ENCODE measurements around the gene PEF1.
"Not testable (repeated sequence)": the region's sequence is repeated elsewhere in the genome, so short reads cannot be mapped to it uniquely, and the experiment has no call there.

Gene PEF1

DNA sequence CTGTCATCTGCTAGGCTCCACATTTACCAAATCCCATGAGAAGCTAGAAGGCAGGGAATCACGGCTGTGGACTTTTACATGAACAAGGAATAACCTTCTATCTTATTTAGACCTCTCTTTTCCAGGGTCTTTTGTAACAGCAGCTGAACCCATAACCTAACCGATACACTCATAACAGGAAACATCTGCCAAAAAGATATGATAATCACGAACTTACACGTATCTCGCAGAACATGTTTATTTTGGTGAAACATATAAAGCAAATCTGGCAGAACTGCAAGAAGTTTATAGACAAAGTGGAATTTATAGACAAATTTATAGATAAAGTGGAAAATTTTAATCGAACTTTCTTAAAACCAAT, 48.0 kb downstream of the PEF1 start:
- no peak overlapping the region for H3K27ac Mint-ChIP-seq
- no peaks in the 10 kb centered on the region for H3K36me3 Mint-ChIP-seq
- H3K27me3 Mint-ChIP-seq = peaks cover 10% of the 10 kb centered on the region
- H3K9me3 Mint-ChIP-seq (ENCODE audit: low read depth) = no peaks in the 10 kb centered on the region
- no peaks in the 10 kb centered on the region for H3K4me1 Mint-ChIP-seq (ENCODE audit: low read depth)
- H3K4me3 Mint-ChIP-seq = no peak overlapping the region

GRCh38 chr1:31595836-31596736, 48.6 kb downstream of the PEF1 start:
- H3K27ac Mint-ChIP-seq = no peak overlapping the region
- H3K36me3 Mint-ChIP-seq = no peaks in the 10 kb centered on the region
- no peak overlapping the region for H3K4me3 Mint-ChIP-seq

GRCh38 chr1:31593770-31594632, 50.7 kb downstream of the PEF1 start:
- no peaks in the 10 kb centered on the region for H3K36me3 Mint-ChIP-seq
- no peaks in the 10 kb centered on the region for H3K9me3 Mint-ChIP-seq (ENCODE audit: low read depth)
- H3K4me3 Mint-ChIP-seq = no peak overlapping the region
- no peak overlapping the region for H3K27ac Mint-ChIP-seq
- peaks cover 2% of the 10 kb centered on the region for H3K4me1 Mint-ChIP-seq (ENCODE audit: low read depth)
- H3K27me3 Mint-ChIP-seq = peaks cover 17% of the 10 kb centered on the region

More at GRCh38 chr1:31595836-31596736, 48.6 kb downstream of the PEF1 start:
- Mint-ChIP-seq H3K4me1 (ENCODE audit: low read depth) (no peaks in the 10 kb centered on the region), H3K9me3 (ENCODE audit: low read depth) (no peaks in the 10 kb centered on the region), H3K27me3 (peaks cover 13% of the 10 kb centered on the region)

GRCh38 chr1:31593136-31593665, 51.5 kb downstream of the PEF1 start:
- no peak overlapping the region for H3K4me3 Mint-ChIP-seq
- H3K4me1 Mint-ChIP-seq (ENCODE audit: low read depth) = peaks cover 2% of the 10 kb centered on the region
- no peaks in the 10 kb centered on the region for H3K9me3 Mint-ChIP-seq (ENCODE audit: low read depth)
- H3K36me3 Mint-ChIP-seq = no peaks in the 10 kb centered on the region
- H3K27ac Mint-ChIP-seq = no peak overlapping the region
- peaks cover 17% of the 10 kb centered on the region for H3K27me3 Mint-ChIP-seq

DNA sequence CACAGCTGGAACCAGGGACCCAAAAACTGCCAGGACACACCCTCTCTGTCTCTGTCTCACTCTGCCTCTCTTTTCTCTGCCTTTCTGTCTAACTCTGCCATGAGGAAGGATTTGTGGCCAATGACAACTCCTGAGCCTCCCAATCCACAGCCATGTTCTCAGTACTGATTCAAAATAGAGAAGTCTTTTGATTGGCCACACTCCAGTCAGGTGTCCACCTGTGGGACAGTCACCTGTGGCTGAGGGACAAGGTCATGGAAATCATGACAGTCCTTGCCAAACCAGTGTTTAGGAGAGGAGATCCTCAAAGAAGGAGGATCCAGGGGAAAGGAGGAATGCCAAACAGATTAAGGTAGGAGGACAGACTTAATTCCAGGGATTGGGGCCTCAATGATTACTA, 52.5 kb downstream of the PEF1 start:
- Mint-ChIP-seq H3K4me3 (no peak overlapping the region), H3K9me3 (ENCODE audit: low read depth) (no peaks in the 10 kb centered on the region), H3K4me1 (ENCODE audit: low read depth) (peaks cover 5% of the 10 kb centered on the region), H3K36me3 (no peaks in the 10 kb centered on the region), H3K27me3 (peaks cover 21% of the 10 kb centered on the region), H3K27ac (no peak overlapping the region)

- no peaks in the 10 kb centered on the region for H3K36me3 Mint-ChIP-seq
- no peak overlapping the region for H3K27ac Mint-ChIP-seq
- peaks cover 21% of the 10 kb centered on the region for H3K27me3 Mint-ChIP-seq
- no peak overlapping the region for H3K4me3 Mint-ChIP-seq
- H3K9me3 Mint-ChIP-seq (ENCODE audit: low read depth) = no peaks in the 10 kb centered on the region
- H3K4me1 Mint-ChIP-seq (ENCODE audit: low read depth) = peaks cover 5% of the 10 kb centered on the region
Observed at GRCh38 chr1:31591425-31592093, 53.1 kb downstream of the PEF1 start.

- peaks cover 5% of the 10 kb centered on the region for H3K4me1 Mint-ChIP-seq (ENCODE audit: low read depth)
Observed at GRCh38 chr1:31588751-31589515, 55.7 kb downstream of the PEF1 start.

GRCh38 chr1:31587720-31588423, 56.8 kb downstream of the PEF1 start:
- H3K27ac Mint-ChIP-seq = no peak overlapping the region
- peaks cover 16% of the 10 kb centered on the region for H3K27me3 Mint-ChIP-seq

More at GRCh38 chr1:31588751-31589515, 55.7 kb downstream of the PEF1 start:
- no peak overlapping the region for H3K4me3 Mint-ChIP-seq
- no peaks in the 10 kb centered on the region for H3K36me3 Mint-ChIP-seq
- H3K27me3 Mint-ChIP-seq = peaks cover 19% of the 10 kb centered on the region
- H3K9me3 Mint-ChIP-seq (ENCODE audit: low read depth) = no peaks in the 10 kb centered on the region
- H3K27ac Mint-ChIP-seq = no peak overlapping the region

DNA sequence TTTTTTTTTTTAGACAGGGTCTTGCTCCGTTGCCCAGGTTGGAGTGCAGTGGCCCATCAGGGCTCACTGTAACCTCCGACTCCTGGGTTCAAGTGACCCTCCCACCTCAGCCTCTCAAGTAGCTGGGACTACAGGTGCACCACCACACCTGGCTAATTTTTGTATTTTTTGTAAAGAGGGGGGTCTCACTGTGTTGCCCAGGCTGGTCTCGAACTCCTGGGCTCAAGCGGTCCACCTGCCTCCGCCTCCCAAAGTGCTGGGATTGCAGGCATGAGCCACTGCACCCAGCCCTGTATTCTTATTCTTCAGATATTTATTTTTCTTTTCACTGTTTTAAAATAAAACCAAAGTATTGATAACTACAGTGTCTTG, 57.4 kb downstream of the PEF1 start:
- H3K36me3 Mint-ChIP-seq; H3K4me3 Mint-ChIP-seq; H3K4me1 Mint-ChIP-seq (ENCODE audit: low read depth); H3K9me3 Mint-ChIP-seq (ENCODE audit: low read depth); H3K27ac Mint-ChIP-seq: not testable (repeated sequence)
- H3K27me3 Mint-ChIP-seq = peaks cover 16% of the 10 kb centered on the region

More at GRCh38 chr1:31587720-31588423, 56.8 kb downstream of the PEF1 start:
- no peaks in the 10 kb centered on the region for H3K9me3 Mint-ChIP-seq (ENCODE audit: low read depth)
- H3K4me1 Mint-ChIP-seq (ENCODE audit: low read depth) = peaks cover 5% of the 10 kb centered on the region
- no peaks in the 10 kb centered on the region for H3K36me3 Mint-ChIP-seq
- no peak overlapping the region for H3K4me3 Mint-ChIP-seq

GRCh38 chr1:31586376-31587327, 58.0 kb downstream of the PEF1 start:
- Mint-ChIP-seq H3K27me3 (peaks cover 10% of the 10 kb centered on the region), H3K4me3 (no peak overlapping the region), H3K4me1 (ENCODE audit: low read depth) (peaks cover 5% of the 10 kb centered on the region), H3K27ac (no peak overlapping the region), H3K9me3 (ENCODE audit: low read depth) (no peaks in the 10 kb centered on the region), H3K36me3 (no peaks in the 10 kb centered on the region)

GRCh38 chr1:31585736-31586365, 58.8 kb downstream of the PEF1 start:
- Mint-ChIP-seq H3K36me3 (no peaks in the 10 kb centered on the region), H3K27ac (no peak overlapping the region), H3K4me1 (ENCODE audit: low read depth) (peaks cover 5% of the 10 kb centered on the region), H3K9me3 (ENCODE audit: low read depth) (no peaks in the 10 kb centered on the region), H3K4me3 (no peak overlapping the region), H3K27me3 (peaks cover 7% of the 10 kb centered on the region)

DNA sequence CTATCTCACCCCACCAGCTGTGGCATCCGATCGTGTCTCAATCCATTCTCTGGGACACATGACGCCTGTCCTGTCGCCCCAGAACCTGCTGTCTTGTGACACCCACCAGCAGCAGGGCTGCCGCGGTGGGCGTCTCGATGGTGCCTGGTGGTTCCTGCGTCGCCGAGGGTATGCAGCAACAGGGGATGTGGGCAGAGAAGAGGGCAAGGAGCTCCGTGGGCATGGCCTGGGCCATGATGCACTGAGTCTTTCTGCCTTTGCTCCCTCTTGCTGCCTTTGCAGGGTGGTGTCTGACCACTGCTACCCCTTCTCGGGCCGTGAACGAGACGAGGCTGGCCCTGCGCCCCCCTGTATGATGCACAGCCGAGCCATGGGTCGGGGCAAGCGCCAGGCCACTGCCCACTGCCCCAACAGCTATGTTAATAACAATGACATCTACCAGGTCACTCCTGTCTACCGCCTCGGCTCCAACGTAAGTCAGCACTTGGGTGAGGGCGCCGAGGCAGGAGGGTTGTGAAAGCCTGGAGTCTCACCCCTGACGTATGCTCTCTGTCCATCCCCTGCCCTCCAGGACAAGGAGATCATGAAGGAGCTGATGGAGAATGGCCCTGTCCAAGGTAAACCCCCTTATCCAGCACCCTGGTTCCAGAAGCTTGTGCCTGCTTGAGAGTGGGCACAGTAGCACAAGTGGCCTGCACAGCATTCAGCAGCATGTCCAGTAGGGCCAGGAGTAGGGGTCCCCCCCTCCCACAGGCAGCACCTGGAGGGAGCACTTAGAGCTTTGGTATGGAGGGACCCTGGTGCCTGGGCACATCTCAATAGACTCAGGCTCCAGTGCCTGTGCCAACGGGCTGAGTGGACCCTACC, 59.6 kb downstream of the PEF1 start:
- Mint-ChIP-seq H3K9me3 (ENCODE audit: low read depth) (no peaks in the 10 kb centered on the region), H3K27me3 (peaks cover 7% of the 10 kb centered on the region), H3K4me3 (no peak overlapping the region), H3K4me1 (ENCODE audit: low read depth) (peaks cover 5% of the 10 kb centered on the region), H3K27ac (no peak overlapping the region), H3K36me3 (no peaks in the 10 kb centered on the region)

Measured in activated naive CD8-positive, alpha-beta T cell (primary cell).